ENCODE measurements around the gene CYP4A11. TPM values are rescaled to one million over a fixed set of nuclear protein-coding genes. Genes with fewer than 3 reads are reported as not detected.
"Not testable (repeated sequence)": the region's sequence is repeated elsewhere in the genome, so short reads cannot be mapped to it uniquely, and the experiment has no call there.

The CYP4A11 gene
- total and polyA plus RNA-seq, 9 of the 15 experiments (the other 6 are each of a cell fraction or from before 2014, with no cell fraction given), result not detected

GRCh38 chr1:46881656-46882055, 59.6 kb downstream of the CYP4A11 start:
- ATAC-seq; DNase-seq (ENCODE audit: extremely low read depth in 1 of 4, low spot score in 3 of 4); H3K4me1 ChIP-seq (replicated peaks in 1 of 2; ENCODE audit: control insufficient read depth in 2 of 2, insufficient read depth in 2 of 2, low read length in 2 of 2); H2AFZ ChIP-seq (ENCODE audit: low read depth, low read length); H3K4me2 ChIP-seq (ENCODE audit: insufficient read depth, low read length); H3K79me2 ChIP-seq (ENCODE audit: control insufficient read depth, insufficient read depth, low read length); BruUV-seq (replicated peaks); H3K27me3 ChIP-seq (ENCODE audit: control insufficient read depth in 2 of 2, insufficient read depth in 2 of 2, low read length in 2 of 2); POLR2A ChIA-PET; H3K9me1 ChIP-seq (ENCODE audit: control insufficient read depth, insufficient read depth, low read length); FAIRE-seq; H3K4me3 ChIP-seq; H3K27ac ChIP-seq (ENCODE audit: extremely low read depth, low read depth, low read length); in situ Hi-C loops (cut with MboI); H3K9me3 ChIP-seq (replicated peaks; ENCODE audit: control insufficient read depth, insufficient read depth, low read depth, low read length); H3K9ac ChIP-seq (ENCODE audit: insufficient read depth in 1 of 2, low read depth in 2 of 2, low read length in 2 of 2); H3K36me3 ChIP-seq (ENCODE audit: control insufficient read depth, insufficient read depth, low read length); CTCF ChIA-PET (ENCODE audit: low intra/inter-chr PET ratio); H4K20me1 ChIP-seq (replicated peaks; ENCODE audit: control insufficient read depth, insufficient read depth, low read length): not testable (repeated sequence)
- WGBS (ENCODE audit: insufficient coverage, low coverage, missing lambda C conversion rate), result 1% methylated on average over 3 of the region's 3 CpGs
- intact Hi-C loops (cut with micrococcal nuclease), result loop anchor here (5.0 kb wide), 1 partner anchor 296 kb away; no protein-coding TSS in a partner anchor
- TF ChIP-seq NFIX (CRISPR knock-in tag; IDR thresholded peaks at IDR 0.05; ENCODE audit: low read depth) (peak; percentile 42), ZNF146 (CRISPR knock-in tag; IDR thresholded peaks at IDR 0.05; ENCODE audit: unreplicated experiment) (peak; percentile 76), NFIC (IDR thresholded peaks at IDR 0.05) (peak; percentile 64)

Small RNA genes within 50 kb of the gene (small RNA-seq; reads per million reads assigned to genes)
- not detected for gene CYP4A26P

Other genes with a start within 250 kb of the CYP4A11 start
- 27.6 and 30.3 TPM in 2 replicates for gene EFCAB14, start 222.4 kb downstream of the CYP4A11 start, total RNA-seq (2014; rRNA removed)
- gene EFCAB14, start 222.4 kb downstream of the CYP4A11 start, total RNA-seq (2014; rRNA removed; fragmentation: Illumina TruSeq; extraction: Trizol), result 39.7 and 42.8 TPM in 2 replicates
- gene EFCAB14, start 222.4 kb downstream of the CYP4A11 start, total RNA-seq (2015; rRNA removed; fragmentation: Illumina TruSeq; extraction: Trizol), result 44.4 and 48.1 TPM in 2 replicates
- gene EFCAB14, start 222.4 kb downstream of the CYP4A11 start, total RNA-seq (2021), result 36.4 and 37.3 TPM in 2 replicates
- 39.9 and 40.2 TPM in 2 replicates for gene EFCAB14, start 222.4 kb downstream of the CYP4A11 start, polyA plus RNA-seq (2011; rRNA removed)
- gene EFCAB14, start 222.4 kb downstream of the CYP4A11 start, polyA plus RNA-seq (2014; fragmentation: Illumina TruSeq; extraction: Trizol), result 39.5 and 49.0 TPM in 2 replicates
- 1 to 10 TPM; 7.3 to 9.4 TPM for gene EFCAB14, start 222.4 kb downstream of the CYP4A11 start, polyA plus RNA-seq (2014; fragmentation: Nextera tagmentation; extraction: Ambion mirVana)
- 24.9 and 28.0 TPM in 2 replicates for gene EFCAB14, start 222.4 kb downstream of the CYP4A11 start, polyA plus RNA-seq (2014; rRNA removed)
- gene CYP4B1, start 142.4 kb downstream of the CYP4A11 start, total RNA-seq (2014; rRNA removed), result not detected in 2 replicates
- not detected in 2 replicates for gene CYP4B1, start 142.4 kb downstream of the CYP4A11 start, total RNA-seq (2014; rRNA removed; fragmentation: Illumina TruSeq; extraction: Trizol)
- gene CYP4B1, start 142.4 kb downstream of the CYP4A11 start, total RNA-seq (2015; rRNA removed; fragmentation: Illumina TruSeq; extraction: Trizol), result not detected in 2 replicates
- 0.56 and 0.69 TPM in 2 replicates for gene CYP4B1, start 142.4 kb downstream of the CYP4A11 start, total RNA-seq (2021)
- not detected in 2 replicates for gene CYP4B1, start 142.4 kb downstream of the CYP4A11 start, polyA plus RNA-seq (2011; rRNA removed)
- not detected in 2 replicates for gene CYP4B1, start 142.4 kb downstream of the CYP4A11 start, polyA plus RNA-seq (2014; fragmentation: Illumina TruSeq; extraction: Trizol)
- gene CYP4B1, start 142.4 kb downstream of the CYP4A11 start, polyA plus RNA-seq (2014; fragmentation: Nextera tagmentation; extraction: Ambion mirVana), result not detected
- gene CYP4B1, start 142.4 kb downstream of the CYP4A11 start, polyA plus RNA-seq (2014; rRNA removed), result not detected in 2 replicates
- gene CYP4X1, start 82.2 kb upstream of the CYP4A11 start, total RNA-seq (2014; rRNA removed), result not detected in 2 replicates
- gene CYP4X1, start 82.2 kb upstream of the CYP4A11 start, total RNA-seq (2014; rRNA removed; fragmentation: Illumina TruSeq; extraction: Trizol), result not detected in 2 replicates
- gene CYP4X1, start 82.2 kb upstream of the CYP4A11 start, total RNA-seq (2015; rRNA removed; fragmentation: Illumina TruSeq; extraction: Trizol), result not detected in 2 replicates
- not detected in 2 replicates for gene CYP4X1, start 82.2 kb upstream of the CYP4A11 start, total RNA-seq (2021)
- 0.06 TPM in 1 of 2 replicates, not detected in the other for gene CYP4X1, start 82.2 kb upstream of the CYP4A11 start, polyA plus RNA-seq (2011; rRNA removed)
- not detected in 2 replicates for gene CYP4X1, start 82.2 kb upstream of the CYP4A11 start, polyA plus RNA-seq (2014; fragmentation: Illumina TruSeq; extraction: Trizol)
- gene CYP4X1, start 82.2 kb upstream of the CYP4A11 start, polyA plus RNA-seq (2014; fragmentation: Nextera tagmentation; extraction: Ambion mirVana), result under 1 TPM; 0.03 to 0.17 TPM
- gene CYP4X1, start 82.2 kb upstream of the CYP4A11 start, polyA plus RNA-seq (2014; rRNA removed), result not detected in 2 replicates
- gene CYP4Z1, start 125.8 kb upstream of the CYP4A11 start, total RNA-seq (2014; rRNA removed), result not detected in 2 replicates
- gene CYP4Z1, start 125.8 kb upstream of the CYP4A11 start, total RNA-seq (2014; rRNA removed; fragmentation: Illumina TruSeq; extraction: Trizol), result not detected in 2 replicates
- gene CYP4Z1, start 125.8 kb upstream of the CYP4A11 start, total RNA-seq (2015; rRNA removed; fragmentation: Illumina TruSeq; extraction: Trizol), result not detected in 2 replicates
- not detected in 2 replicates for gene CYP4Z1, start 125.8 kb upstream of the CYP4A11 start, total RNA-seq (2021)
- gene CYP4Z1, start 125.8 kb upstream of the CYP4A11 start, polyA plus RNA-seq (2011; rRNA removed), result not detected in 2 replicates
- gene CYP4Z1, start 125.8 kb upstream of the CYP4A11 start, polyA plus RNA-seq (2014; fragmentation: Illumina TruSeq; extraction: Trizol), result not detected in 2 replicates
- not detected for gene CYP4Z1, start 125.8 kb upstream of the CYP4A11 start, polyA plus RNA-seq (2014; fragmentation: Nextera tagmentation; extraction: Ambion mirVana)
- not detected in 2 replicates for gene CYP4Z1, start 125.8 kb upstream of the CYP4A11 start, polyA plus RNA-seq (2014; rRNA removed)
- gene CYP4A22, start 196.0 kb upstream of the CYP4A11 start, total RNA-seq (2014; rRNA removed), result not detected in 2 replicates
- gene CYP4A22, start 196.0 kb upstream of the CYP4A11 start, total RNA-seq (2014; rRNA removed; fragmentation: Illumina TruSeq; extraction: Trizol), result not detected in 2 replicates
- not detected in 2 replicates for gene CYP4A22, start 196.0 kb upstream of the CYP4A11 start, total RNA-seq (2015; rRNA removed; fragmentation: Illumina TruSeq; extraction: Trizol)
- gene CYP4A22, start 196.0 kb upstream of the CYP4A11 start, total RNA-seq (2021), result 0.07 TPM in 1 of 2 replicates, not detected in the other
- gene CYP4A22, start 196.0 kb upstream of the CYP4A11 start, polyA plus RNA-seq (2011; rRNA removed), result not detected in 2 replicates
- not detected in 2 replicates for gene CYP4A22, start 196.0 kb upstream of the CYP4A11 start, polyA plus RNA-seq (2014; fragmentation: Illumina TruSeq; extraction: Trizol)
- not detected for gene CYP4A22, start 196.0 kb upstream of the CYP4A11 start, polyA plus RNA-seq (2014; fragmentation: Nextera tagmentation; extraction: Ambion mirVana)
- gene CYP4A22, start 196.0 kb upstream of the CYP4A11 start, polyA plus RNA-seq (2014; rRNA removed), result not detected in 2 replicates
- 0.33 and 0.59 TPM in 2 replicates for gene PDZK1IP1, start 248.6 kb upstream of the CYP4A11 start, total RNA-seq (2014; rRNA removed)
- not detected in 2 replicates for gene PDZK1IP1, start 248.6 kb upstream of the CYP4A11 start, total RNA-seq (2014; rRNA removed; fragmentation: Illumina TruSeq; extraction: Trizol)
- gene PDZK1IP1, start 248.6 kb upstream of the CYP4A11 start, total RNA-seq (2015; rRNA removed; fragmentation: Illumina TruSeq; extraction: Trizol), result not detected in 2 replicates
- 0.33 and 0.49 TPM in 2 replicates for gene PDZK1IP1, start 248.6 kb upstream of the CYP4A11 start, total RNA-seq (2021)
- gene PDZK1IP1, start 248.6 kb upstream of the CYP4A11 start, polyA plus RNA-seq (2011; rRNA removed), result 0.17 and 0.64 TPM in 2 replicates
- 0.32 and 0.68 TPM in 2 replicates for gene PDZK1IP1, start 248.6 kb upstream of the CYP4A11 start, polyA plus RNA-seq (2014; fragmentation: Illumina TruSeq; extraction: Trizol)
- gene PDZK1IP1, start 248.6 kb upstream of the CYP4A11 start, polyA plus RNA-seq (2014; fragmentation: Nextera tagmentation; extraction: Ambion mirVana), result under 1 TPM; 0.45 to 0.55 TPM
- gene PDZK1IP1, start 248.6 kb upstream of the CYP4A11 start, polyA plus RNA-seq (2014; rRNA removed), result 0.32 and 0.53 TPM in 2 replicates

All from K562 (cell line).